GM19372 (cell line): ENCODE results near the gene EXOSC5.

Experiments
- ATAC-seq: cut with Tn5 transposase; IDR thresholded peaks from one replicate; pipeline ENCODE4 v1.9.1; 2021; ENCODE audit warnings: mild to moderate bottlenecking, low read depth, moderate library complexity; ENCODE audit not compliant: unreplicated experiment

The EXOSC5 gene

GRCh38 chr19:41426952-41427646, 29.9 kb upstream of the EXOSC5 start, which contains the start of gene B3GNT8:
B3GNT8 (minus strand) TSS chr19:41427374; CDS start chr19:41426778, 596 bp downstream.
- ATAC-seq, result no peak

GRCh38 chr19:41426116-41426841, 29.1 kb upstream of the EXOSC5 start:
- no peak for ATAC-seq

- no peak for ATAC-seq
Measured at GRCh38 chr19:41425174-41426115, 28.3 kb upstream of the EXOSC5 start.

GRCh38 chr19:41424335-41425173, 27.4 kb upstream of the EXOSC5 start:
- no peak for ATAC-seq

- ATAC-seq, result no peak
Measured at GRCh38 chr19:41422955-41423354, 25.8 kb upstream of the EXOSC5 start.

- no peak for ATAC-seq
Measured at GRCh38 chr19:41422456-41422855, 25.3 kb upstream of the EXOSC5 start.

- no peak for ATAC-seq
Measured at GRCh38 chr19:41421973-41422372, 24.8 kb upstream of the EXOSC5 start.

GRCh38 chr19:41421314-41421713, 24.2 kb upstream of the EXOSC5 start:
- ATAC-seq, result no peak

- ATAC-seq, result no peak
Measured at GRCh38 chr19:41420101-41420880, 23.1 kb upstream of the EXOSC5 start.

- no peak for ATAC-seq
Measured at GRCh38 chr19:41416194-41416674, 19.1 kb upstream of the EXOSC5 start.

GRCh38 chr19:41415154-41415571, 18.0 kb upstream of the EXOSC5 start:
- ATAC-seq, result no peak

GRCh38 chr19:41414461-41414860, 17.3 kb upstream of the EXOSC5 start:
- no peak for ATAC-seq

- no peak for ATAC-seq
Measured at GRCh38 chr19:41413947-41414346, 16.8 kb upstream of the EXOSC5 start.

GRCh38 chr19:41412953-41413352, 15.8 kb upstream of the EXOSC5 start:
- no peak for ATAC-seq

- no peak for ATAC-seq
Measured at GRCh38 chr19:41411968-41412265, 14.8 kb upstream of the EXOSC5 start.

GRCh38 chr19:41411100-41411967, 14.2 kb upstream of the EXOSC5 start:
- no peak for ATAC-seq

- no peak for ATAC-seq
Measured at GRCh38 chr19:41410336-41411054, 13.3 kb upstream of the EXOSC5 start.

GRCh38 chr19:41409288-41409687, 12.1 kb upstream of the EXOSC5 start:
- ATAC-seq, result no peak
